A673 (cell line): ENCODE data around the gene OR2H2.

Source experiments
- CTCF ChIP-seq: fragments of 300-800, 200-600 bp; sonication (generic); conservative IDR thresholded peaks from 2 replicates; pipeline ENCODE4 v1.5.1; 2017; ENCODE audit warnings: low read depth, mild to moderate bottlenecking, antibody characterized with exemption, low read length, moderate library complexity, mixed read lengths
- EZH2 ChIP-seq: fragments of 200-600 bp; sonication (generic); IDR thresholded peaks from 2 replicates; pipeline ENCODE4 v1.6.1; 2017; ENCODE audit warnings: borderline replicate concordance, low read depth, mild to moderate bottlenecking, mixed read lengths, antibody characterized with exemption, low read length; ENCODE audit not compliant: poor library complexity, severe bottlenecking

- TF ChIP-seq CTCF, result no peak
- TF ChIP-seq EZH2, result no peak
These were observed 48.0 kb downstream of the OR2H2 start, which contains the start of gene GABBR1 for GRCh38 chr6:29632789-29633533.
